Astrocyte (in vitro differentiated cells and primary cell): ENCODE results near the gene FTO. TPM values are rescaled to one million over a fixed set of nuclear protein-coding genes. Genes with fewer than 3 reads are reported as not detected.

ENCODE experiments used
- DNase-seq: peaks from one replicate; pipeline ENCODE4 v3.0.0-alpha.2; 2010; ENCODE audit warnings: low read depth
- FAIRE-seq: peaks from 2 replicates; lab custom pipeline; 2011; peaks lifted over from hg19 to GRCh38; lab: Jason Lieb, UNC
- H2AFZ ChIP-seq: 2 replicates; pipeline ENCODE4 v1.6.0; 2012; ENCODE audit warnings: low read depth, low read length, inconsistent platforms
- H3K27ac ChIP-seq: 2 replicates; pipeline ENCODE4 v1.5.1; 2011; ENCODE audit warnings: low read depth, low read length, inconsistent platforms
- H3K27me3 ChIP-seq: 2 replicates; pipeline ENCODE4 v1.6.0; 2011; ENCODE audit warnings: low read length, inconsistent platforms; ENCODE audit not compliant: insufficient read depth
- H3K36me3 ChIP-seq: 2 replicates; pipeline ENCODE4 v1.5.1; 2011; ENCODE audit warnings: low read length, inconsistent platforms; ENCODE audit not compliant: insufficient read depth
- H3K4me1 ChIP-seq: 2 replicates; pipeline ENCODE4 v1.5.1; 2011; ENCODE audit warnings: low read length, inconsistent platforms; ENCODE audit not compliant: insufficient read depth
- H3K4me2 ChIP-seq: 2 replicates; pipeline ENCODE4 v1.6.0; 2012; ENCODE audit warnings: low read length, inconsistent platforms
- H3K4me3 ChIP-seq: 2 replicates; pipeline ENCODE4 v1.5.1; 2011; ENCODE audit warnings: low read depth, mild to moderate bottlenecking, low read length, inconsistent platforms; ENCODE audit not compliant: insufficient read depth
- H3K79me2 ChIP-seq: 2 replicates; pipeline ENCODE4 v1.6.0; 2012; ENCODE audit warnings: mild to moderate bottlenecking, low read length, inconsistent platforms; ENCODE audit not compliant: insufficient read depth
- H3K9ac ChIP-seq: 2 replicates; pipeline ENCODE4 v1.6.0; 2012; ENCODE audit warnings: mild to moderate bottlenecking, low read length, inconsistent platforms
- H3K9me3 ChIP-seq: 2 replicates; pipeline ENCODE4 v1.5.1; 2012; ENCODE audit warnings: low read depth, mild to moderate bottlenecking, low read length, inconsistent platforms; ENCODE audit not compliant: insufficient read depth
- H4K20me1 ChIP-seq: 2 replicates; pipeline ENCODE4 v1.6.0; 2012; ENCODE audit warnings: low read length, inconsistent platforms; ENCODE audit not compliant: insufficient read depth
- H3K27ac Mint-ChIP-seq: one replicate; pipeline ENCODE4 v1.8.0; 2021; ENCODE audit warnings: mild to moderate bottlenecking, mixed read lengths; ENCODE audit not compliant: unreplicated experiment
- H3K27me3 Mint-ChIP-seq: one replicate; pipeline ENCODE4 v1.8.0; 2021; ENCODE audit warnings: low read depth, mixed read lengths; ENCODE audit not compliant: unreplicated experiment
- H3K36me3 Mint-ChIP-seq: one replicate; pipeline ENCODE4 v1.8.0; 2021; ENCODE audit warnings: low read depth, mixed read lengths; ENCODE audit not compliant: unreplicated experiment
- H3K4me1 Mint-ChIP-seq: one replicate; pipeline ENCODE4 v1.8.0; 2021; ENCODE audit warnings: low read depth, mixed read lengths; ENCODE audit not compliant: unreplicated experiment
- H3K4me3 Mint-ChIP-seq: one replicate; pipeline ENCODE4 v1.8.0; 2021; ENCODE audit warnings: mild to moderate bottlenecking, moderate library complexity, mixed read lengths; ENCODE audit not compliant: unreplicated experiment
- H3K9me3 Mint-ChIP-seq: one replicate; pipeline ENCODE4 v1.8.0; 2021; ENCODE audit warnings: mild to moderate bottlenecking, mixed read lengths; ENCODE audit not compliant: unreplicated experiment
- CTCF ChIP-seq: IDR thresholded peaks from 2 replicates; pipeline ENCODE4 v1.5.1; 2011; ENCODE audit warnings: low read depth, mild to moderate bottlenecking, inconsistent platforms, low read length, moderate library complexity; ENCODE audit not compliant: insufficient read depth
- EZH2 ChIP-seq: IDR thresholded peaks from 2 replicates; pipeline ENCODE4 v1.6.1; 2012; ENCODE audit warnings: mild to moderate bottlenecking, low read length, inconsistent platforms; ENCODE audit not compliant: insufficient read depth
- total RNA-seq: library from RNA; stranded (reverse); gene quantifications from 2 replicates; pipeline ENCODE4 v1.2.1, GENCODE V29; 2021

The FTO gene
- total RNA-seq, 1 donor from 2014 or later, result 73.1 TPM

DNA sequence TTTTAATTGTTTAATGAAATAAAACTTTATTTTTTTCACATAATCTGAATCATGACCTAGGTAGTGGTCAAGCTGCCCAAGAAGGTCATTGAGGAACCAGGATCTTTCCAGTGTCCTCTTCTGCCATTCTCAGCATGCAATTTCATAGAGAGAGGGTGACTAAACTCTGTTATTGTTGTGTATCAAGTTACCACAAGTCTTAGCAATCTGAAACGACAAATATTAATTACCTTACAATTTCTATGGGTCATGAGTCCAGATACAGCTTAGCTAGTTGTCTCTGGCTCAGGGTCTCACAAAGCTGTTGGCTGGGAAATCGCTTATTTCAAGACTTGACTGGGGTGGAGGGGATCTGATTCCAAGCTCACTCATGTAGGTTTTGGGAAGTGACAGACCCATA lies 37.6 kb downstream of the FTO start:
- peaks cover 88% of the 10 kb centered on the region for H4K20me1 ChIP-seq
- FAIRE-seq, result no peak
- H3K79me2 ChIP-seq, result peaks cover 72% of the 10 kb centered on the region
- DNase-seq, result no peak
- no peaks in the 10 kb centered on the region for H3K36me3 ChIP-seq
- peaks cover 19% of the 10 kb centered on the region for H3K4me1 Mint-ChIP-seq
- H3K9ac ChIP-seq, result no peak overlapping the region
- H3K9me3 Mint-ChIP-seq, result no peaks in the 10 kb centered on the region
- no peak overlapping the region for H3K4me3 Mint-ChIP-seq
- H3K4me3 ChIP-seq, result no peak overlapping the region
- no peak overlapping the region for H3K27ac ChIP-seq
- no peak overlapping the region for H2AFZ ChIP-seq
- no peak for TF ChIP-seq CTCF
- H3K27me3 ChIP-seq, result no peaks in the 10 kb centered on the region
- H3K36me3 Mint-ChIP-seq, result no peaks in the 10 kb centered on the region
- no peaks in the 10 kb centered on the region for H3K27me3 Mint-ChIP-seq
- H3K4me2 ChIP-seq, result no peak overlapping the region
- H3K9me3 ChIP-seq, result no peaks in the 10 kb centered on the region
- no peak overlapping the region for H3K27ac Mint-ChIP-seq
- H3K4me1 ChIP-seq, result peaks cover 20% of the 10 kb centered on the region

- Histone ChIP-seq H3K4me1 (peaks cover 20% of the 10 kb centered on the region), H3K4me3 (no peak overlapping the region), H3K27me3 (no peaks in the 10 kb centered on the region), H3K36me3 (no peaks in the 10 kb centered on the region), H3K79me2 (peaks cover 75% of the 10 kb centered on the region), H2AFZ (no peak overlapping the region), H3K27ac (no peak overlapping the region), H4K20me1 (peaks cover 86% of the 10 kb centered on the region), H3K9ac (no peak overlapping the region), H3K4me2 (no peak overlapping the region), H3K9me3 (no peaks in the 10 kb centered on the region)
- Mint-ChIP-seq H3K9me3 (peaks cover 4% of the 10 kb centered on the region), H3K4me1 (peaks cover 21% of the 10 kb centered on the region), H3K36me3 (no peaks in the 10 kb centered on the region), H3K27me3 (no peaks in the 10 kb centered on the region), H3K27ac (no peak overlapping the region), H3K4me3 (no peak overlapping the region)
- DNase-seq (no peak), FAIRE-seq (no peak)
- TF ChIP-seq EZH2, result no peak
- TF ChIP-seq CTCF, result peak; percentile 61
These were observed 39.2 kb downstream of the FTO start for GRCh38 chr16:53743149-53743566.

DNA sequence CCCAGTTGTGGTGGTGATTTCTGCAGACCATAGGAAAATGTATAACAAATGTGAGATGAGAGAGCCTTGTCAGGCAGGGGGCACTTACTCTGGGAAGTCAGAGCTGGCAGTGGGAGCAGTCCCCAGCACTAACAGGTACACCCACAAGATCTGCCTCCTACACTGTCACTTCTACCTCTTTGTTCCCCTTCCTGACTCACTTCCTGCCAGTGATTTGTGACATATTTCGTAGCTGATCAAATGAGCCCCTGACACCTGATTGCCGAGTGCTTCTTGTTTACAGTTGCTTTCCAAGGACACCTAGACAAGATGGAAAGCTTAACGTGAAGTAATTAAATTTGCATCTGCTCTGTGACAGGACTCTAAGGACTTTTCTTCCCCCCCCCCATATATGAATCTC lies 40.5 kb downstream of the FTO start:
- Histone ChIP-seq H2AFZ (no peak overlapping the region), H3K27me3 (no peaks in the 10 kb centered on the region), H4K20me1 (peaks cover 77% of the 10 kb centered on the region), H3K36me3 (no peaks in the 10 kb centered on the region), H3K9me3 (no peaks in the 10 kb centered on the region), H3K27ac (no peak overlapping the region), H3K79me2 (peaks cover 76% of the 10 kb centered on the region), H3K9ac (no peak overlapping the region), H3K4me1 (peaks cover 20% of the 10 kb centered on the region), H3K4me3 (no peak overlapping the region), H3K4me2 (peak overlapping the region; percentile 31)
- Mint-ChIP-seq H3K9me3 (peaks cover 4% of the 10 kb centered on the region), H3K4me1 (peaks cover 21% of the 10 kb centered on the region), H3K4me3 (no peak overlapping the region), H3K27me3 (no peaks in the 10 kb centered on the region), H3K36me3 (no peaks in the 10 kb centered on the region), H3K27ac (no peak overlapping the region)
- FAIRE-seq (no peak), DNase-seq (no peak)
- TF ChIP-seq CTCF (no peak), EZH2 (no peak)
